ENCODE data around the gene LCOR.

- TF ChIP-seq CTCF (conservative IDR thresholded peaks at IDR 0.05; ENCODE audit: low read depth, low read length): no peak
- TF ChIP-seq EZH2 (IDR thresholded peaks at IDR 0.05; ENCODE audit: low read length, unreplicated experiment): no peak
- no peak for TF ChIP-seq EZH2phosphoT487 (IDR thresholded peaks at IDR 0.05; ENCODE audit: borderline replicate concordance, low read length)
Measured at GRCh38 chr10:96913906-96914305, 81.8 kb downstream of the LCOR start.

All from PC-3 (cell line).